HL-60 (cell line): Measurements from ENCODE around the gene AMZ1.

Source experiments
- GABPA ChIP-seq: IDR thresholded peaks from 2 replicates; pipeline ENCODE4 v1.6.1; 2012; ENCODE audit warnings: low read depth
- POLR2AphosphoS5 ChIP-seq: IDR thresholded peaks from 2 replicates; pipeline ENCODE4 v1.6.1; 2012; ENCODE audit warnings: low read depth
- REST ChIP-seq: IDR thresholded peaks from 2 replicates; pipeline ENCODE4 v1.6.1; 2012; ENCODE audit warnings: low read depth; ENCODE audit not compliant: insufficient replicate concordance
- TF ChIP-seq, protein P1 (sequence below): IDR thresholded peaks from one replicate; pipeline ENCODE4 v1.5.1; 2011; ENCODE audit warnings: low read length, control low read depth, inconsistent platforms; ENCODE audit not compliant: insufficient read depth

GRCh38 chr7:2757904-2758672, 70.1 kb downstream of the AMZ1 start:
- TF ChIP-seq, protein P1, sequence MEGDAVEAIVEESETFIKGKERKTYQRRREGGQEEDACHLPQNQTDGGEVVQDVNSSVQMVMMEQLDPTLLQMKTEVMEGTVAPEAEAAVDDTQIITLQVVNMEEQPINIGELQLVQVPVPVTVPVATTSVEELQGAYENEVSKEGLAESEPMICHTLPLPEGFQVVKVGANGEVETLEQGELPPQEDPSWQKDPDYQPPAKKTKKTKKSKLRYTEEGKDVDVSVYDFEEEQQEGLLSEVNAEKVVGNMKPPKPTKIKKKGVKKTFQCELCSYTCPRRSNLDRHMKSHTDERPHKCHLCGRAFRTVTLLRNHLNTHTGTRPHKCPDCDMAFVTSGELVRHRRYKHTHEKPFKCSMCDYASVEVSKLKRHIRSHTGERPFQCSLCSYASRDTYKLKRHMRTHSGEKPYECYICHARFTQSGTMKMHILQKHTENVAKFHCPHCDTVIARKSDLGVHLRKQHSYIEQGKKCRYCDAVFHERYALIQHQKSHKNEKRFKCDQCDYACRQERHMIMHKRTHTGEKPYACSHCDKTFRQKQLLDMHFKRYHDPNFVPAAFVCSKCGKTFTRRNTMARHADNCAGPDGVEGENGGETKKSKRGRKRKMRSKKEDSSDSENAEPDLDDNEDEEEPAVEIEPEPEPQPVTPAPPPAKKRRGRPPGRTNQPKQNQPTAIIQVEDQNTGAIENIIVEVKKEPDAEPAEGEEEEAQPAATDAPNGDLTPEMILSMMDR = no peak
- TF ChIP-seq REST (no peak), GABPA (no peak), POLR2AphosphoS5 (no peak)
